NCI-H2171 (cell line): Measurements from ENCODE around the gene BTRC.
A peak's percentile ranks its signal among the peaks of the same experiment; 100 is the strongest.

Experiments
- DNase-seq: peaks from one replicate; lab custom pipeline; 2025; lab: John Stamatoyannopoulos, UW

BTRC gene

DNA sequence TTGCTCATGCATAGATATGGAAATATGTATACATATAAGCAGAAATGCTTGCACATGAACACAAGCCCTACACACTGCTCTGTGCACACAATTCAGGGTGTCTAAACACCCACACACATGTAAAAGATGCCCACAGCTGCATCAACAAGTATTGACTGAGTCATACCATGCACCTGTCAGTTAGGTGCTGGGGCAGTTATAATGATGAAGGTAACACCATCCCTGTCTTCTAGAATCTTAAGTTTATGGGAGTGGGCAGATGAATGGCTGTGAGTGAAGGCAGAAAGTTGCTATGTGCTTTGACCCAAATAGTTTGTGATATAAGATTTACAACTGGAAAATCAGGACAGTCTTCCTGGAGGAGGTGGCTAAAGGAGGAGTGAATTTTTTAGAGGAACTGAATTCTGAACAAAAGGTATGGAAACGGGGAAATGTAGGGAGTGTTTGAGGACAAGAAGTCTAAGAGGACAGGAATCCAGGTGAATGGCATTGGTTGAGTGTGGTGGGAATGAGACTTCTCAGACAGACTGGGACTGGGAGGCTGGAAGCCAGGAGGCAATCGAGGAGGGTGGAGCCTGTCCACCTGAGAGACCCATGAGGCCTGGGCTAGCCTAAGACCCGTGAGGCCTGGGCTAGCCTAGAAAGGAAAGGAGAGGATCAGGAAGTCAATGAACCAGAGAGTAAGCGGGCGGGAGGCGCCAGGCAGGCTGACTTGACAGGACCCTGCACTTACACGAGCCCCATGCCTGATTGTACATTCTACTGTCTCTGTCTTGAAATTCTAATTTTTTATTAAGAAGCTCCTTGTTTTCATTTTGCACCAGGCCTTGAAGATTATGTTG, 213.4 kb downstream of the BTRC start:
- DNase-seq = no peak

GRCh38 chr10:101568054-101568745, 214.2 kb downstream of the BTRC start:
- DNase-seq = no peak

GRCh38 chr10:101569323-101569621, 215.3 kb downstream of the BTRC start:
- DNase-seq = no peak

DNA sequence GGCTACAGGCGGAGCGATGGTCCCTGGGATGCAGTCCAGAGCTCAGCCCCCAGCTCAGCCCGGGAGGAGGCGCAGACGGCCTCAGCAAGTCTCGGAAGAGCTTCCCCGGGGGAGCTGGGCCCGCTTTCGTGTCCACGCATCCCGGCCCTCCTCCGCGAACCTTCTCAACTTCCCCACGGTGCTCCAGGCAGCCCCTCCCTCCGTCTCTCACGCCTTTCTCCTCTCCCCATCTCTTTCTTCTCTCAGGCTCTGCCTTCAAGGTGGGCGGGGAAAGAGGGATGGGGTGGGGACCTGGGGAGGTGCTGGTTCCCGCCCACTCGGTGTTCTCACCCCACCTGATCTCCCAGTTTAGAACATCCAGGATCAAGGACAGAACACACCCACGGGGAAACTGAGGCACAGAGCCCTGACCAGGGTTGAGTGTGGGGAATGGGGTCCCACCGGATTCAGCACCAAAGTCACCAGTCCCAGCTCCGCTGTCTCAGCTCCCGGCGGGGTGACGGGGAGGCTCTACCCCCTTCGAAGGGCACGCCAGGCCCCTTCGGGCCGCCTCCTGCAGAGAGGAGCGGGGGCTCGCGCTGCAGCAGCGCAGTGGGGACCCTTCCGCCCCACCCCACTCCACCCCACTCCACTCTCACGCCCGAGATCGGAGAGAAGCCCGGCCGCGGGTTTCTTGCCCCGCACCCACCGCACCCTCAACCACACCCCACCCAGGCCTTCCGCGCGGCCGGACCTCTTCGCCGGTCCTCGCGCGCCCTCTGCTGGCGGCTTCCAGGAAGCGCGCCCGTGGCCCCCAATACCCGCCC, 215.9 kb downstream of the BTRC start:
- peak; percentile 63 for DNase-seq

- DNase-seq = no peak
Measured at GRCh38 chr10:101570428-101571270, 216.7 kb downstream of the BTRC start.

DNA sequence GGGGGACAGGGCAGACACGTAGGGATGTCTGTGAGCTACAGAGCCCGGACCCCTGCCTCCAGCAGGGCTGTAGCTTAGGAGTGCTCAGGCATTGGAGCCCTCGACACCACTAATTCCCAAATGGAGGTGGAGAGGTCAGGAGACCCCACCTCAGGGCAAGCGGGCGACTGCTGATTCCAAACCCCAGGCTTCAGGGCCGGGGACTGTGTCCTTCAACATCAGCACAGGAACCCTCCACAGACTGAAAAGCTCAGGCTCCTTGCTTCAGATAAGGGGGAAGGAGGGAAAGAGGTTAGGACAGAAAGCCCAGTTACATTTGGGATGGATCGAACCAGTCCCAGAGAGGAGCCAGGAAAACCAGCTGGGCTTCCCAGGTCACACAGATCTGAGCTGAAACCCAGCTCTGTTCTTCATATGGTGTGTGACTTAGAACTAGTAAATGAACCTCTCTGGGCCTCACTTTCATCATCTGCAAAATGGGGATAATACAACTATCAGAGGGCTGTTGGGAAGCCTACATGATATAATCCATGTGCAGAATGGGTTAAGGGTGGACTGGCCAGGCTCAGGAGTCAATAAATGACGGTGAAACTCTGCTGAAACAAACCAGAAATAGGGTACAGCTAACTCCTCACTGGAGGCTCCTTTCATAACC, 217.4 kb downstream of the BTRC start:
- no peak for DNase-seq

DNA sequence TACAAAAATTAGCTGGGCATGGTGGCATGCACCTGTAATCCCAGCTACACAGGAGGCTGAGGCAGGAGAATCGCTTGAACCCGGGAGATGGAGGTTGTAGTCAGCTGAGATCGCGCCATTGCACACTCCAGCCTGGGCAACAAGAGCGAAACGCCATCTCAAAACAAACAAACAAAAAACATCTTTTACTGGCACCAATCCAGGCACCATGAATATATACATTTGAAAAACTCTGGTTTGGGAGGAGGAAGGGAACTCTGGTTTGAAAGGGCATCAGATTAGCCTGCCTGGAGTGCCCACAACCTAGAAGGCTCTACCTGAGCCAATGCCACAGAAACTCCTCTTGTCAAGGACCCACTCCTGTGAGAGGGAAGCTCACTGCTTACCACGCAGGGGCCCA, 218.2 kb downstream of the BTRC start:
- DNase-seq = no peak

- no peak for DNase-seq
Measured at GRCh38 chr10:101572785-101573184, 218.8 kb downstream of the BTRC start.

DNA sequence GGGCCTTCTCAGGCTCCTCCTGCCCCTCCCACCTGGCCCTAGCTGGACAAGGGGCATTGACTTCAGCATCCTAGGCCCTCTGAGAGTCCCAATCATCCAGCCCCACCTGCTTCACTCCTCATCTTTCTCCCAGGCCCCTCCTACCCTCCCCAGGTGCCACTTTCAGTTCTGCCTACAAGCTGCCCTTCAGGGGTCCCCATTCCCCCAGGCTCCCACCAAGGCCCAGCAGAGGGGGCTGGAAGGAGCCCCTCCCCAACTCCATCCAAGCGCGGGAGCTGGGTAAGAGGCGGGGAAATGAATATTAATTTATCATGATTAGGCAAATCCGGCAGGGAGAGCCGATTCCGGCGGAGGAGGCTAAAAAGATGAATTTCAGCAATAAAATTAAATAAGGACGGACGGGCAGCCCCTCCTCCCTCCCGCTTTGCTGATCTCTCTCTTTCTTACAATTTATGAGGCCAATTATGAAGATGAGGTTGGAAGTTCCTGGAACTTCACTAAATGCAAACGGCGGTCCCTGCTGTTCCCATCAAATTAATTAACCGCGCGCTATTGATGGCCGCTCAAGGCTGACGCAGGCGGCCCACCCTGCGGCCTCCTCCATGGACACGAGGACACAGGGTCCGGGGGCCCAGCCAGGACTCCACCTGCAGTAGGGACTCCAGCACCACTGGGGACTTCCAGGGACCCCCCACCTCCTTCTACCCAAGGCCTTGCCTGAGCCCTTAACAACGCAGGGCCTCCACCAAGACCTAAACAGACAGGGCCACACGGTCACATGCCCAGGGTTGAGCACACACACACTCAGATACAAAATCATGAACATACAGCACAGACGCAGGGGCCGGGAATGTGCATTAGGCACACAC, 220.2 kb downstream of the BTRC start:
- DNase-seq = no peak

- DNase-seq = no peak
Measured at GRCh38 chr10:101575091-101575490, 221.1 kb downstream of the BTRC start.

- DNase-seq = no peak
Measured at GRCh38 chr10:101575580-101576210, 221.7 kb downstream of the BTRC start.

DNA sequence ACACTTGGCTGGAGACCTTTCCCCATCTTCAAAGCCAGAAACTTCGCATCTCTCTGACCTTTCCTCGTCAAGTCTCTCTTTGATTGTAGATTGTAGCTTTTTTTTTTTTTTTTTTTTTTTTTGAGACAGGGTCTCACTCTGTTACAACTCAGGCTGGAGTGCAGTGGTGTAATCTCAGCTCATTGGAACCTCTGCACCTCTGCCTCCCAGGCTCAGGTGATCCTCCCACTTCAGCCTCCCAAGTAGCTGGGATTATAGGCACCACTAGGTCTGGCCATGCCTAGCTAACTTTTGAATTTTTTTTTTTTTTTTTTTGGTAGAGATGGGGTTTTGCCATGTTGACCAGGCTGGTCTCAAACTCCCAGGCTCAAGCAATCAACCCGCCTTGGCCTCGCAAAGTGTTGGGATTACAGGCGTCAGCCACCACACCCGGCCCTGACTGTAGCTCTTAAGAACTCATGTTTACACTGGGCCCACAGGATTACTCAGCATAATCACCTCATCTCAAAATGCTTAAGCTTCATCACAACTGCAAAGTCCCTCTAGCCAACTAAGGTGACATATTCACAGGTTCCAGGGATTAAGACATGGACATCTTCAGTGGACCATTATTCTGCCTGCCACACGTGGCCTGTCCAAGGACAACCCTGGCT, 222.4 kb downstream of the BTRC start:
- no peak for DNase-seq

- DNase-seq = no peak
Measured at GRCh38 chr10:101577121-101577871, 223.3 kb downstream of the BTRC start.

GRCh38 chr10:101578192-101578591, 224.2 kb downstream of the BTRC start:
- no peak for DNase-seq

DNA sequence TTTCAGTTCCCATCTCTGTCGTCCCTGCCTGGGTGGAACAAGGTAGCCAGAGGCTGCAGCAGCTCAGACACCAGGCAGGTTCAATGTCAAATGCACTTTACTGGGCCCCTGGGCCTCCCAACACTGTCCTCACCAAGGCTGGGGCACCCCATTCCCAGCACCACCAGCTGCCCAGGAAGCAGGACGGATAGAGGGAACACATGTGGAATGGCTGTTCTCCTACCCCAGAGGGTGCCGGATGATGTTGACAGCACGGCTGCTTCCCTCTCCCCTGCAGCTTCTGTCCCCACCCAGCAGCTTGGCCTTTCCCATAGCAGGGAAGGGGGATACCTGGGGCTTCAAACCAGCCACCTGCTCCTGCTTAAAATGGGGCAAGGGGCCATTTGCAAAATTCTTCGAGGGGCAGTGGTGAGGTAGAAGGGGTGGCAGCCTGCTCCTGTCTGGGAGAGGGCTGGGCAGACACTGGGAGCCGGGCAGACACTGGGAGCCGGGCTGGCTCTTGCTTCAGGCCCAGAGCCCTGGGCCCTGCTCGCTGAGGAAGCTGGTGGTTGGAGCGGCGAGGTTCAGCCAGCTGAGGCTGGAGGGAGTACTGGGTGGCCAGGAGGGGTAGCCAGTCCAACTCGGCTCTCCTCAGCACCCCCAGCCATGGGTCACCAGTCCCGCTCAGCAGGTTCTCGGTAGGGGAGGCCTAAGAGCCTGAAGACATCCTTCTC, 225.0 kb downstream of the BTRC start:
- DNase-seq = no peak

DNA sequence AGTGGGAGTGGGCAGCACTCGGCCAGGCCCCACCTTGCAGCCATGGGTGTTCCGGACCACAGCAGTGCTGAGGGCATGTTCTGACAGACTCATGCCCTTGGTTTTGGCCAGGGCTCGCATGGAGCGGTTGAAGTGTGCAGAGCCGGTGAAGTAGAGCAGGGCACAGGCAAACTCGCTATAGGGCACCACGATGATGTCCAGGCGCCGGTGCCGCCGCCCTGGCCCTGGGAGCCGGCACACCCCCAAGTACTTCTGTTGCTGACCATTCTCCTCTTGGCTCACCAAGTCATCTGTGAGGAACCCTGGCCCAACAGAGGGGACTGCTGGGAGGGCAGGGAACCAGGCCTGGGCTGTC, 225.5 kb downstream of the BTRC start:
- DNase-seq = no peak

DNA sequence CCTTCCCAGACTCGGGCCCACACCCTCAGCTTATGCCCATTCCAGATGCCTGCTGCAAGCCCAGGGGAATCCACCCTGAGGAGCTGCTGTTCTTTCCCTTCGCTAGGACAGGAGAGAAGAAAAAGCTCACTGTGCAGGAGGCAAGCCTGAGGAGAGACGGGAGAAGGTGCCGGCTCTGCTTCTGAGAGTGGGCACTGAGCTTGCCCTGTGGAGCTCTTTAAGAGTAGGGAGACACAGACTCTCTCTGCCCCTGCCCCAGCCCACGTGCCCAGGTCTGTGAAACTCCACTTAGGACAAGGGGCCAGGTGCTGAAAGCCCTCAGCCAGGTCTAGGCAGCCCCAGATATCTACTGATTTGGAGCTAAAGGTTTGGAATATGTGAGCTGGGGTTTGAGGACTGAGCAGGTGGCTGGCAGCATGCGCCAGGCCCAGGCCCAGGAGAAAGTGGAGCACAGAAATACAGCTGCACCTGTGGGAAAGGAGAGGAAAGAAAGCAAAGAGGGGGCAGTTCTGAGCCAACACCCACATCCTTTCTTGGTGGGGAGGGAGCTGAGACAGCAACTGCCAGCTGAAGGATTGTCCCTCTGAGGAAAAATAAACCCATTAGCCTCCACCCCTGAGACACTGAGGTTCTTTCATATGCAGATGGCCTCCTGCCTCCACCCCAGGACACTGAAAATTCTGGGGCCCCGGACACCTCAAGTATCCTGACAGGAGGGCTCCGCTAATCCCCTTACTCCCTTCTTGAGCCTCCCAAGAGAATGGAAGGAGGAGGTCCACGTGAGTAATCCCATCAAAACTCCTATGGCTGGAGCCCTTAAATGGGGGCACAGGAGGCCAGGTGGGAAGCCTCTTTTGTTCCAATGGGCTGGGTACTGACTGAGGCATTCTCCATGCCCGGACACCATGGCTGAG, 226.8 kb downstream of the BTRC start:
- DNase-seq = no peak
